ENCODE data around the gene RAD52. TPM values are rescaled to one million over a fixed set of nuclear protein-coding genes. Genes with fewer than 3 reads are reported as not detected.

The RAD52 gene
- polyA plus RNA-seq, 3 donors, result 0.79 to 14.3 (median 1.1) TPM

DNA sequence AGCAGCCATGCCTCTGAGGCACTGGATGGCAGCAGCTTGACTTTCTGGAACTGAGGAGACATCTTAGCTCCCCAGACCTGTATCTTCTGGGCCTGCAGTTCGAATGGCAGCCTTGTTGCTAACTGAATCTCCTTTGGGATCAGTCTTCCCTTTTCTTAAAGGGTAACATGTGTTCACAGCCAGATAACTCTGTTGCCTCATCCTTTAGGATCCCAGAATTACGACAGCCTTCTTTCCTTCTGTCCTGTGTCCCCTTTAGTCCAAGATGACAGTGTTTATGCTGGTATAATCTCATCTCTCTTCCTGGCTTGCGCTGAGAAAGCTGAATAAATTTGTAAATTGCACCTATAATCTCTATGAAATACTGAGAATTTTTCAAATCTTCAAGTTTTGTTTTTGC is 32.5 kb upstream of the RAD52 start:
- intact Hi-C loops (cut with micrococcal nuclease), result no loop called here
- Mint-ChIP-seq H3K27me3 (ENCODE audit: low read depth in 3 of 3) (peaks cover 0 to 3% (median 0%) of the 10 kb centered on the region in 3 donors), H3K4me1 (peaks cover 6% of the 10 kb centered on the region), H3K9me3 (peaks cover 0 to 7% (median 0%) of the 10 kb centered on the region in 7 donors), H3K36me3 (peaks cover 2 to 5% of the 10 kb centered on the region in 2 donors), H3K4me3 (no peak overlapping the region), H3K27ac (no peak overlapping the region)
- Histone ChIP-seq H3K4me2 (replicated peaks; ENCODE audit: extremely low read depth, low read length, poor library complexity, severe bottlenecking) (no peak overlapping the region), H3K79me2 (ENCODE audit: insufficient read depth, low read length) (no peaks in the 10 kb centered on the region), H3K27ac (ENCODE audit: low read depth in 1 of 2, low read length in 2 of 2) (no peak overlapping the region), H3K27me3 (ENCODE audit: control insufficient read depth in 2 of 2, insufficient read depth in 2 of 2, low read length in 2 of 2) (no peaks in the 10 kb centered on the region), H3K9me3 (replicated peaks in 1 of 2; ENCODE audit: control insufficient read depth in 1 of 2, insufficient read depth in 1 of 2, low read length in 2 of 2) (no peaks in the 10 kb centered on the region), H4K20me1 (ENCODE audit: insufficient read depth, low read length) (no peaks in the 10 kb centered on the region), H2AFZ (ENCODE audit: insufficient read depth, low read depth, low read length, poor library complexity, severe bottlenecking) (no peak overlapping the region), H3K4me3 (replicated peaks in 1 of 3; ENCODE audit: low read depth in 2 of 3, low read length in 3 of 3) (no peak overlapping the region), H3K4me1 (ENCODE audit: control insufficient read depth in 1 of 2, insufficient read depth in 2 of 2, low read length in 2 of 2) (peaks cover 3 to 5% of the 10 kb centered on the region in 2 donors), H3K9ac (ENCODE audit: insufficient read depth, low read length, poor library complexity, severe bottlenecking) (no peak overlapping the region), H3K36me3 (replicated peaks in 1 of 2; ENCODE audit: control insufficient read depth in 1 of 2, insufficient read depth in 2 of 2, low read length in 2 of 2) (no peaks in the 10 kb centered on the region)
- 44% methylated on average over 1 of the region's 3 CpGs for WGBS (ENCODE audit: insufficient coverage)
- TF ChIP-seq CTCF (IDR thresholded peaks at IDR 0.05), result no peak
- DNase-seq, result no peak

GRCh38 chr12:981176-981828 is 31.8 kb upstream of the RAD52 start:
- Histone ChIP-seq H3K27ac (ENCODE audit: low read depth in 1 of 2, low read length in 2 of 2) (no peak overlapping the region), H4K20me1 (ENCODE audit: insufficient read depth, low read length) (no peaks in the 10 kb centered on the region), H3K27me3 (ENCODE audit: control insufficient read depth in 2 of 2, insufficient read depth in 2 of 2, low read length in 2 of 2) (no peaks in the 10 kb centered on the region), H3K4me2 (replicated peaks; ENCODE audit: extremely low read depth, low read length, poor library complexity, severe bottlenecking) (no peak overlapping the region), H3K9me3 (replicated peaks in 1 of 2; ENCODE audit: control insufficient read depth in 1 of 2, insufficient read depth in 1 of 2, low read length in 2 of 2) (no peaks in the 10 kb centered on the region), H2AFZ (ENCODE audit: insufficient read depth, low read depth, low read length, poor library complexity, severe bottlenecking) (no peak overlapping the region), H3K9ac (ENCODE audit: insufficient read depth, low read length, poor library complexity, severe bottlenecking) (no peak overlapping the region), H3K4me3 (replicated peaks in 1 of 3; ENCODE audit: low read depth in 2 of 3, low read length in 3 of 3) (no peak overlapping the region), H3K36me3 (replicated peaks in 1 of 2; ENCODE audit: control insufficient read depth in 1 of 2, insufficient read depth in 2 of 2, low read length in 2 of 2) (no peaks in the 10 kb centered on the region), H3K4me1 (ENCODE audit: control insufficient read depth in 1 of 2, insufficient read depth in 2 of 2, low read length in 2 of 2) (peaks cover 4 to 5% of the 10 kb centered on the region in 2 donors), H3K79me2 (ENCODE audit: insufficient read depth, low read length) (no peaks in the 10 kb centered on the region)
- Mint-ChIP-seq H3K27ac (no peak overlapping the region), H3K27me3 (ENCODE audit: low read depth in 3 of 3) (peaks cover 0 to 3% (median 0%) of the 10 kb centered on the region in 3 donors), H3K4me3 (no peak overlapping the region), H3K4me1 (peaks cover 9% of the 10 kb centered on the region), H3K36me3 (peaks cover 0 to under 1% of the 10 kb centered on the region in 2 donors), H3K9me3 (peaks cover 0 to 7% (median 0%) of the 10 kb centered on the region in 7 donors)
- TF ChIP-seq CTCF (IDR thresholded peaks at IDR 0.05), result no peak
- DNase-seq, result no peak
- WGBS (ENCODE audit: insufficient coverage), result no CpG with 5 or more reads among the region's 8 CpGs
- intact Hi-C loops (cut with micrococcal nuclease), result no loop called here

Measured in CD14-positive monocyte (primary cell).